Thoracic aorta (tissue), 2 donors: ENCODE results near the gene ADA. TPM values are rescaled to one million over a fixed set of nuclear protein-coding genes. Genes with fewer than 3 reads are reported as not detected.
"Not testable (repeated sequence)": the region's sequence is repeated elsewhere in the genome, so short reads cannot be mapped to it uniquely, and the experiment has no call there.

Source experiments
- ATAC-seq: fragments of 150-250 bp; one replicate; pipeline ENCODE4 v1.8.0; 2017; ENCODE audit warnings: low read depth; ENCODE audit not compliant: insufficient number of reproducible peaks, low FRiP score
- DNase-seq: peaks from one replicate; pipeline ENCODE4 v3.0.0-alpha.2; 2020; ENCODE audit warnings: low spot score
- H3K27ac ChIP-seq, 2 donors: fragments of 200-600 bp; sonication (generic); 1 replicate in 1 of 2; 2 replicates in 1 of 2; pipeline ENCODE4 v1.5.1; 2016; ENCODE audit warnings: mild to moderate bottlenecking in 2 of 2, moderate library complexity in 2 of 2
- H3K27me3 ChIP-seq: fragments of 200-600 bp; sonication (generic); replicated peaks from 2 replicates; pipeline ENCODE4 v1.6.0; 2016; ENCODE audit warnings: mild to moderate bottlenecking; ENCODE audit not compliant: insufficient read depth
- H3K36me3 ChIP-seq: fragments of 200-600 bp; sonication (generic); one replicate; pipeline ENCODE4 v1.5.1; 2016
- H3K4me1 ChIP-seq, 2 donors: fragments of 200-600 bp; sonication (generic); 1 replicate in 1 of 2; 2 replicates in 1 of 2; pipeline versions ENCODE4 v1.5.1 to v1.6.0; 2016; ENCODE audit warnings: low read depth in 2 of 2, mild to moderate bottlenecking in 1 of 2; ENCODE audit not compliant: control insufficient read depth in 1 of 2
- H3K4me3 ChIP-seq: fragments of 200-600 bp; sonication (generic); 2 replicates; pipeline ENCODE4 v1.5.1; 2016; ENCODE audit warnings: mild to moderate bottlenecking
- H3K9me3 ChIP-seq: fragments of 200-600 bp; sonication (generic); 2 replicates; pipeline ENCODE4 v1.5.1; 2016
- total RNA-seq, 2 donors: library from RNA; depleted of rRNA; stranded (reverse); fragments of >200 nt; gene quantifications; one replicate each; pipeline versions ENCODE4 v1.1.0 to v1.2.3, GENCODE V29; 2016
- TF ChIP-seq, protein P1 (sequence below): fragments of 200-600 bp; sonication (generic); IDR thresholded peaks from one replicate; pipeline ENCODE4 v1.5.1; 2019; ENCODE audit warnings: antibody characterized with exemption

The ADA gene
- total RNA-seq, 2 donors from 2014 or later, result 8.1 to 20.6 TPM

DNA sequence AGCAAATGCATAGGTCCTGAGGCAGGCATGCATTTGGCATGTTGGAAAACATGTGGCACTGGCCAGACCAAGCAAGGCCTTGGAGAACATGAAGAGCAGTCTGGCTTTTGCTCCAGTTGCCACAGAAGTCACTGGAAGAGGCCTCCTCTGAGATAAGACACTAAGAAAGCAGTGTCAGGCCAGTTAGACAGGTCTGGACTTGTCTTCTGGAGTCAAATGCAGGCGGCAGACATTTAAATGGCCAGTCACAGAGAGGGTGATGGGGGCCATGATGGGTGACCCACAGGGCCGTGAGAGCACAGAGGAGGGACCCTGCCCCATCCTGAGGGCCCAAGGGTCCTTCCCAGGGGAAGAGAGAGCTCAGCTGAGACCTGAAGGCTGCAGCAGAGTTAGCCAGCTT, 26.7 kb upstream of the ADA start:
- Histone ChIP-seq H3K27me3 (no peaks in the 10 kb centered on the region), H3K4me3 (no peak overlapping the region), H3K36me3 (no peaks in the 10 kb centered on the region), H3K4me1 (no peaks in the 10 kb centered on the region), H3K9me3 (no peaks in the 10 kb centered on the region), H3K27ac (no peak overlapping the region)
- no peak for ATAC-seq
- no peak for DNase-seq
- TF ChIP-seq, protein P1, sequence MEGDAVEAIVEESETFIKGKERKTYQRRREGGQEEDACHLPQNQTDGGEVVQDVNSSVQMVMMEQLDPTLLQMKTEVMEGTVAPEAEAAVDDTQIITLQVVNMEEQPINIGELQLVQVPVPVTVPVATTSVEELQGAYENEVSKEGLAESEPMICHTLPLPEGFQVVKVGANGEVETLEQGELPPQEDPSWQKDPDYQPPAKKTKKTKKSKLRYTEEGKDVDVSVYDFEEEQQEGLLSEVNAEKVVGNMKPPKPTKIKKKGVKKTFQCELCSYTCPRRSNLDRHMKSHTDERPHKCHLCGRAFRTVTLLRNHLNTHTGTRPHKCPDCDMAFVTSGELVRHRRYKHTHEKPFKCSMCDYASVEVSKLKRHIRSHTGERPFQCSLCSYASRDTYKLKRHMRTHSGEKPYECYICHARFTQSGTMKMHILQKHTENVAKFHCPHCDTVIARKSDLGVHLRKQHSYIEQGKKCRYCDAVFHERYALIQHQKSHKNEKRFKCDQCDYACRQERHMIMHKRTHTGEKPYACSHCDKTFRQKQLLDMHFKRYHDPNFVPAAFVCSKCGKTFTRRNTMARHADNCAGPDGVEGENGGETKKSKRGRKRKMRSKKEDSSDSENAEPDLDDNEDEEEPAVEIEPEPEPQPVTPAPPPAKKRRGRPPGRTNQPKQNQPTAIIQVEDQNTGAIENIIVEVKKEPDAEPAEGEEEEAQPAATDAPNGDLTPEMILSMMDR, result no peak

DNA sequence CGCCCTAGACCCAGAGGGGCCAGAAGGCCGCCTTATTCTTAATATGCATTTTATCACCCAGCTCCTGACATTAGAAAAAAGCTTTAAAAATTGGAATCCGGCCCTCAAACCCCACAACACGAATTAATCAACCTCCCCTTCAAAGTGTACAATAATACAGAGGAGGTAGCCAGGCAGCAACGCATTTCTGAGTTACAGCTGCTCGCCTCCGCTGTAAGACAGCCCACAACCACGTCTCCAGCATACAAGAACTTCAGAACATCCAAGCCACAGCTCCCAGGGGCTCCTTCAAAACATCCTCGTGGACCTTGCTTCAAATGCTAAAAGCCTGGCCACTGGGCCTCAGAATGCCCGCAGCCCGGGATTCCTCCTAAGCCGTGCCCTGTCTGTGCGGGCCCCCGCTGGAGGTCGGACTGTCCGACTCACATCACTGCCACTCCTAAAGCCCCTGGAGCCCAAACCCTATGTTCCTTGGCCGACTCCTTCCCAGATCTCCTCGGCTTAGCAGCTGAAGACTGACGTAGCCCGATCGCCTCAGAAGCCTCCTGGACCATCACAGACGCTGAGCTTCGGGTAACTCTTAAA, 20.9 kb upstream of the ADA start:
- not testable (repeated sequence) for H3K4me3 ChIP-seq, H3K9me3 ChIP-seq, H3K4me1 ChIP-seq, DNase-seq, H3K36me3 ChIP-seq, ATAC-seq, H3K27me3 ChIP-seq, H3K27ac ChIP-seq

DNA sequence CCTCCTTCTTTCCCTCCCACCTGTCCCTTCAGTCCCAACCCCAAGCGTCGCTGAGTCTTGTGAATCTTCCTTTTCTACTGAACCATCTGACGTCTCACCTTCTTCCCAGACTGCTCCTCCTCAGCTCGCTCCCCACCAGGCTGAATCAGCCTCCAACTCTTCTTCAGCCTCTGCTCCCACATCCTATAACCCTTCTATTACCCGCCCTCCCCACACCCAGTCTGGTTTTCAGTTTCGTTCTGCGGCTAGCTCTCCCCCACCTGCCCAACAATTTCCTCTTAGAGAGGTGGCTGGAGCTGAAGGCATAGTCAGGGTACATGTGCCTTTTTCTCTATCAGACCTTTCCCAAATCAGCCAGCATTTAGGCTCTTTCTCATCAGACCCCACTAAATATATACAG, 20.0 kb upstream of the ADA start:
- not testable (repeated sequence) for DNase-seq, H3K27me3 ChIP-seq, H3K27ac ChIP-seq, H3K4me1 ChIP-seq, H3K4me3 ChIP-seq, H3K36me3 ChIP-seq, H3K9me3 ChIP-seq, ATAC-seq

DNA sequence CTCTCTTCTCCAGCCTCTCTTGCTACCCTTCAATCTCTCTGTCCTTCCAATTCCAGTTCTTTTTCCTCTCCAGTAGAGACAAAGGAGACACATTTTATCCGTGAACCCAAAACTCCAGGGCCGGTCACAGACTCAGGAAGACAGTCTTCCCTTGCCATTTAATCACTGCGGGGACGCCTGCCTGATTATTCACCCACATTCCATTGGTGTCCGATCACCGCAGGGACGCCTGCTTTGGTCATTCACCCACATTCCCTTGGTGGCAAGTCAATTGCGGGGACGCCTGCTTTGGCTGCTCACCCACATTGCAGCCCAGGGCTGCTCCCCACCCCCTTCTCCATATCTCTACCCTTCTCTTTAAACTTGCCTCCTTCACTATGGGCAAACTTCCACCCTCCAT, 19.4 kb upstream of the ADA start:
- not testable (repeated sequence) for H3K4me3 ChIP-seq, ATAC-seq, DNase-seq

DNA sequence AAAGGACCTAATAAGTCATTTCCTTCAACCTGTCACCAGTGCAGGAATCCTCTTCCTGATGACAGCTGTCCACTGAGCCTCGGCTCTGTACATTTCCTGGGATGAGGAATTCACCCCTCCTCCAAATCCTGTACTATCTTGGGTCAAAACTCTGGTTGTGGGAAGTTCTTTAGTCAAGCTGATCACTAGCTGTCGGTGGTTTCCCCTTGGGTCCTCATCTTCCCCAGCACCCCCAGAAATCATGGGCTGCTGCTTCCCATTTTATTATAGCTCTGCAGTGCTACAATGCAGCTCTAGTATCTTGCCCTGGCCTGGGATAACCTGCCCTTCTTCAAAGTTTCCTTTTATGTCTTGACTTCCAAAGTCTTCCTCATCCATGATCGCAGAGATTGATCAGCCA, 14.6 kb upstream of the ADA start:
- TF ChIP-seq, protein P1, result no peak
- DNase-seq (no peak), ATAC-seq (no peak)
- no peaks in the 10 kb centered on the region for H3K9me3 ChIP-seq
- no peaks in the 10 kb centered on the region for H3K4me1 ChIP-seq
- no peaks in the 10 kb centered on the region for H3K36me3 ChIP-seq
- H3K27me3 ChIP-seq, result no peaks in the 10 kb centered on the region
- H3K4me3 ChIP-seq, result no peak overlapping the region
- no peak overlapping the region for H3K27ac ChIP-seq

More for the DNA sequence above, 19.4 kb upstream of the ADA start:
- H3K9me3 ChIP-seq, H3K27me3 ChIP-seq, H3K36me3 ChIP-seq, H3K4me1 ChIP-seq, H3K27ac ChIP-seq: not testable (repeated sequence)

DNA sequence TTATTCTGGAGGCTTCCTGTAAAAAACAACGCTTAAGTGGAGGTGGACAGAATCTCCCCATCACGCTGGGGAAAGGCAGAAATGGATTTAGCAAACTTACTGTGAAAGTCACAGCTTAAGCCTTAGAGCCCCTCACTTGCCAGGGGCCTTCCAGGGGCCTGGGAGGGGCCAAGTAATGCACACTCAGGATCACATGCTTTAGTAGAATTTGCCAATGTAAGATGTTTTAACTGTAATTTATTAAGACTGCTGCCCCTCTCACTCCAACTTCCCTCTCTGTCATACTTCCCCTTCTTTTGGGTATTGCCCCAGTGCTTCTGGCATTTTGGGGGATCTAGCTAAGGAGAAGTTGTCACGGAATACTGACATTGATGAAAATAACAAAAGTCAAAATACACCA, 12.6 kb upstream of the ADA start:
- DNase-seq, result no peak
- H3K27me3 ChIP-seq, result no peaks in the 10 kb centered on the region
- no peaks in the 10 kb centered on the region for H3K9me3 ChIP-seq
- H3K36me3 ChIP-seq, result no peaks in the 10 kb centered on the region
- no peaks in the 10 kb centered on the region for H3K4me1 ChIP-seq
- no peak overlapping the region for H3K27ac ChIP-seq
- ATAC-seq, result no peak
- H3K4me3 ChIP-seq, result no peak overlapping the region
- TF ChIP-seq, protein P1, result no peak

DNA sequence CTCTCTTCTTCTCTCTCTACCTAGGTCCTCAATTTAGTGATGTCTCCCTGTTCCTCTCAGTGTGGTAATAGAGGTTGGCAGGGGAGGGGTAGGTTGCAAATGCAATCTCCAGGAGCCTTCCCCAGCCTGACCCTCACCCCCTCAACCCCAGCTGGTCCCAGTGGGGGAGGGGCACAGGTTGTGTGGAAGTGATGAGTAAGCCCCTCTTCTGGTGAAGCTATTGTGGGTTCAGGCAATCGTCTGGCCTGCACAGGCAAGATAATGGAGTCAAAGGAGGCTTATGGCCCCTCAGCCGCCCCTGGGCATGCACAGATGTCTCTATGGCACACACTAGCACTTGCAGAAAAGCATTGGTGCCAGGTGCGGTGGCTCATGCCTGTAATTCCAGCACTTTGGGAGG, 10.8 kb upstream of the ADA start:
- ATAC-seq, result no peak
- H3K9me3 ChIP-seq, result no peaks in the 10 kb centered on the region
- no peaks in the 10 kb centered on the region for H3K36me3 ChIP-seq
- H3K4me3 ChIP-seq, result no peak overlapping the region
- H3K27me3 ChIP-seq, result no peaks in the 10 kb centered on the region
- DNase-seq, result no peak
- TF ChIP-seq, protein P1, result no peak
- no peak overlapping the region for H3K27ac ChIP-seq
- no peaks in the 10 kb centered on the region for H3K4me1 ChIP-seq
